HG03354 (cell line): ENCODE data around the gene FBN2.
"Not testable (repeated sequence)": the region's sequence is repeated elsewhere in the genome, so short reads cannot be mapped to it uniquely, and the experiment has no call there.

Experiments
- ATAC-seq: cut with Tn5 transposase; IDR thresholded peaks from one replicate; pipeline ENCODE4 v1.9.1; 2021; ENCODE audit warnings: mild to moderate bottlenecking; ENCODE audit not compliant: unreplicated experiment, poor library complexity, severe bottlenecking

Gene FBN2

DNA sequence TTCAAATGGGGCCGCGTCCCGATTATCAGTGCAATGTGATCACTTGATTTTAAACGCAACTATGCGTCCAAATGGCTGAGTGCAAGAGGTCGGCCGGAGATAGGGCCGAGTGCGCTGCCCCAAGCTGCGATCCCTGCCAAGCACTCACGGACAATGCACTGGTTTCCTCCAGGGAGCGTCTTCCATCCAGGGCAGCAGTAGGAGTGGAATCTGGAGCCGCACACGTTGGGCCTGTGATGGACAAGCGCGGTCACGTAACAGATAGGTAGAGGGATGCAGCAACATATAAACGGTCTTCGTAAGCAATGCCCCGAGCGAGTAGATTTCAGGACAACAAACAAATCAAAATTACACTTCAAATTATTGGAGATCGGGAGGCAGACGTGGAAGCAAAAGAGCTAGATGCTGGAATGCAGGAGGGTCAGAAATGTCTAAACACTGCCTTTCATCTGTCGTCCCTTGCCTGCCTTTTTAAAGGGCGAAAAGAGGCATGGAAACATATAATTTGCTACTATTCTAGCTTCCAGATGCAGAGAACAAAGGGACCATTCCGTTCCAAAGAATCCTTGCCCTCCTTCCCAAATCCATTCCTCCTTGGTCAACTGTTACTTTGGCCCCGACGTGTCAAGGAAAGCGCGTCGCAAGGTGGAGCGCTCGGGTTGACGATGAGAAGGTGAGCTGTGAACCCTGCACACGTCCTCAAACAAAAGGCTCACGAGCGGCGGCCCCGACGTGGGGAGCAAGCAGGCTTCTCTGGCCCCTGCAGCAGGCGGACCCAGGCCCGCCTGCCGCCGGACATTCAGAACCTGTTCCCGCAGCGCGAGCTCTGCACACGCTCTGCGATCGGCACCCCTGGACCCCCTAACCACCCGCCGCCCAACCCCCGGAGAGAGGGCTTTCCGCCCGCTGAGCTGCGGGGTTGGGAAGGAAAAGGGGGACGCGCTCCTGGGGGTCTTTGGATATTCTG lies 1.5 kb downstream of the FBN2 start:
- ATAC-seq, result no peak

DNA sequence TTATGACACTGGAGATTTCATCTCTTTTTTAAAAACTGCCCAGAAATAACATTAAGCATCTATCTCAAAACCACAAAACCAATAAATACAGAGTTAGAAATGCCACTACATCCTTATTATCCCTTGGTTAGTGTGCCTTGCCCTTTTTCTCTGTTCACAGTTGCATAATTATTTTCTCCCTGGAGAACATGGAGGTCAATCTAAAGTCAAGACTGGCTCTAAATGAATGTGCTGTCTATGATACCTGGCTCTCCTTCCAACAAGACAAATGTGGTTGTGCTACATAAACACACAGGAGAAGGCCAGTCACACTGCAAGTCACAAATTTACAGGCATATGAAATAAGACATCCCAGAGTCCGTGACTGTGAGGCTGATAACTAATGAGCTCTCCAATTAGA lies 2.8 kb downstream of the FBN2 start:
- no peak for ATAC-seq

- ATAC-seq, result no peak
Measured at GRCh38 chr5:128534726-128535125, 3.3 kb downstream of the FBN2 start.

GRCh38 chr5:128532776-128533175 lies 5.3 kb downstream of the FBN2 start:
- ATAC-seq, result no peak

- ATAC-seq, result no peak
Measured at GRCh38 chr5:128532127-128532526, 5.9 kb downstream of the FBN2 start.

DNA sequence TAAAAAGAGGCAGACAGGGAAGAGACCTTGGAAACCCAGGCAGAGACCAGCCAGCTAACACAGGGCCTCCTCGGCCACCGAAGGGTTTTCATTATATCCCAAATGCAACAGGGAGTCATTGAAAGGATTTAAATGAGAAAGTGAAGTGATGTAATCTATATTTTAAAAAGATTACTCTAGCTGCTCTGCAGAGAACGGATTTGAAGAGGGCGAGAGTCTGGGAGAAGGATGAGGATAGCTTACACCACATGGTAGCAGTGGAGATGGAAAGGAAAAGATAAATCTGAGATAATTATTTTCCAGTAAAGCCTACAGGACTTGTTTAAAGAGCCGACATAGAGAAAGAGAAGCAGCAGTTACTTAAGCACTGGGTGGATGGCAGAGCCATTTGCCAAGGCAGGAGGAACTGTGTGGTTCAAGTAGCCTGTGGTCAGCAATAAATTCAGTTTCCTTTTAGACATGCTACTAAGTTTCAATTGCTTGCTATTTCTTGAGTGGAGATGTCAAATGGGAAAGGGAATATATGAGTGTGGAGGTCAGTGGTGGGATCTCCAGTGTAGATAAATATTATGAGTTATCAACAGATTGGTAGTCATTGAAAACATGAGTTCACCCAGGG lies 9.3 kb downstream of the FBN2 start:
- no peak for ATAC-seq

GRCh38 chr5:128528126-128528525 lies 9.9 kb downstream of the FBN2 start:
- no peak for ATAC-seq

GRCh38 chr5:128527077-128527476 lies 11.0 kb downstream of the FBN2 start:
- no peak for ATAC-seq

DNA sequence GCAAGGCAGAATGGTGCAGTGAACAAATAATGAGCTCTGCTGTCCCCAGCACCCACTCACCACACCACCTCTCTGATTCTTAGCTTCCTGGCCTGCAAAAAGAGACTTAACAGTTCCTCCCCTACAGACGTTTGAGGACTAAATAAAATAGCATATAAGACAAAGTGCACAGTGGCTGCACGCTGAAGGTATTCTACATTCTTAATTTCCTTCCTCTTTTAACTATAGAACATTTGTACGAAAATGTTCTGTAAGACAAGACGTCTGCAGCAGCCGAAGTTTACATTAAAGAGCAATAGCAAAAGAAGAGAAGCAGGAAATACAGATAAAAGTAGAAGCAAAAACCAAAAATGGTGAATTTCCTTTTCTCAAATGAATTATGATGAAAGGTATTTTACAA lies 15.7 kb downstream of the FBN2 start:
- ATAC-seq, result no peak

- no peak for ATAC-seq
Measured at GRCh38 chr5:128519827-128520226, 18.2 kb downstream of the FBN2 start.

- no peak for ATAC-seq
Measured at GRCh38 chr5:128516978-128517377, 21.1 kb downstream of the FBN2 start.

GRCh38 chr5:128513806-128514205 lies 24.2 kb downstream of the FBN2 start:
- ATAC-seq, result no peak

- no peak for ATAC-seq
Measured at GRCh38 chr5:128512894-128513293, 25.2 kb downstream of the FBN2 start.

- ATAC-seq, result no peak
Measured at GRCh38 chr5:128506643-128507042, 31.4 kb downstream of the FBN2 start.

- not testable (repeated sequence) for ATAC-seq
Measured at GRCh38 chr5:128503727-128504126, 34.3 kb downstream of the FBN2 start.

- no peak for ATAC-seq
Measured at GRCh38 chr5:128498844-128499455, 39.1 kb downstream of the FBN2 start.

DNA sequence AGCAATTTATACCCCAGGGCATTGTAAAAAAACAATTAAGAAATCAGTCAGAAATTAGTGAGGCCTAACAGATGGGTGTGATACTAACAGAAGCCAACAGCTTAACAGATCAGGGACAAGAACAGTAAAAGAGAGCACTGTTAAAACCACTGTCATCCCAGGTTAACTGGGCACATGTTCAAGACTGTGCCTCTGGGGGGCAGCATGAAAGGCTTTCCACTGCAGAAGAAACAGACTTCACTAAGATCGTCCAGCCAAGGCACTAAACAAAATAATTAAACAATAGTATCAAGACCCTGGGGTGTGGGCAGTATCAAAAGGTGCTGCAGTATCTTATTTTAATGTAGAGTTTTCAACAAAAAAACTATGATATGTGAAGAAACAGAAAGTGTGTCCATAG lies 43.5 kb downstream of the FBN2 start:
- ATAC-seq, result no peak

- no peak for ATAC-seq
Measured at GRCh38 chr5:128493657-128494329, 44.3 kb downstream of the FBN2 start.

- no peak for ATAC-seq
Measured at GRCh38 chr5:128491291-128491690, 46.8 kb downstream of the FBN2 start.

GRCh38 chr5:128490761-128491160 lies 47.3 kb downstream of the FBN2 start:
- ATAC-seq, result no peak
